HG03159 (cell line): Measurements from ENCODE around the gene CTSZ.
"Not testable (repeated sequence)": the region's sequence is repeated elsewhere in the genome, so short reads cannot be mapped to it uniquely, and the experiment has no call there.

Experiments
- ATAC-seq: cut with Tn5 transposase; IDR thresholded peaks from one replicate; pipeline ENCODE4 v1.9.1; 2021; ENCODE audit warnings: mild to moderate bottlenecking, moderate library complexity; ENCODE audit not compliant: unreplicated experiment

The CTSZ gene

GRCh38 chr20:59006864-59007664 lies at the start of gene CTSZ:
CTSZ (minus strand) TSS chr20:59007254; CDS start chr20:59007128, 126 bp downstream.
- no peak for ATAC-seq

GRCh38 chr20:59055302-59055701 lies 48.2 kb upstream of the CTSZ start:
- no peak for ATAC-seq

GRCh38 chr20:59051666-59052185 lies 44.7 kb upstream of the CTSZ start:
- no peak for ATAC-seq

DNA sequence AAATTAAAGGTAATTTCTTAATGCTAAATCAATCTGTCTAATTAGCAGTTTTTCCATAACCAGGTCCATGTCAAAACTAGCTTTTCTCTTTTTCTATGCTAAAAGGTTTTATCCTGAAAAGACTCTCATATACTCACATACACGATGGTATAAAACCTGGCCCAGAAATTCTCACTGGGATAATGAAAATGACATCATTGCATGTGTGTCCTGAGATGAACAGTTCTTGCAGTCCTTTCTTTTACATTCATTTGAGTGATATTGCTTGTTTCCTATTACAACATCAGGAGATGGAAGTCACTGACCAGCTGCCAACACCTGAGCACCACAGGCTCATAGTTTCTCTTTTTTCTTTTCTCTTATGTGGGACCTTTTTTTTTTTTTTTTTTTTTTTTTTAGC lies 43.4 kb upstream of the CTSZ start:
- ATAC-seq = no peak

GRCh38 chr20:59048681-59049030 lies 41.6 kb upstream of the CTSZ start:
- ATAC-seq = no peak

DNA sequence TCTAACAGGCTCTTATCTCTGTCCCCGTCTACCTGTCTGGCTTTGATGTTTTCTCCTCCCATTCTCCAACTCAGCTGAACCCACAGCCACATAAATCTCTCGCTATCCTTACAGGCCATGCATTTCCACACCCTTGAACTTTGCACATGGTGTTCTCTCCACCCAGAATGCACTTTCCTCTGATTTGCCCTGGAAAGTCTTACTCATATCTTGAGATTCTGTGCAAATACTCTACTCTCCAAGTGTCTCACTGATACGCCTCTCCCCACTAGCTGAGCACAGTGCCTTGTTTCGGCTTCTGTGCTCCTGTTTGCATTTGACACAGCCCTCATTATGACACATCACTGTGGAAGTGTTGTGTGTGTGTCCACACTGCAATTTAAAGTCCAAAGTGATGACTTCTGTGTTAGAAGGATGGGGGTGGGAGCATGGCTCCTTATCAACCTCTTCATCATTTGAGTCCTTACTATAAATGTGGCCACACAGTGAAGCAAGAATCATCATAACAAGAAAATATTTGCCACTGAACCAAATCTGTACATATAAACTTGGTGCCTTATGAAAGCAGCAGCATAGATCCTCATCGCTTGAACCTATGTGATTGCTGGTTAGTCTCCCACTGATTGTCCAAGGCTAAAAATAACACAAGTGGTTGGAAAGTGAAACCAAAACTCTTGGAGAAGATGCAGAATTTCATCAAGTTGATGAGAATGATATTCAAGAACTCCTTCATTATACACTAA lies 41.1 kb upstream of the CTSZ start:
- no peak for ATAC-seq

GRCh38 chr20:59046862-59047261 lies 39.8 kb upstream of the CTSZ start:
- ATAC-seq = no peak

DNA sequence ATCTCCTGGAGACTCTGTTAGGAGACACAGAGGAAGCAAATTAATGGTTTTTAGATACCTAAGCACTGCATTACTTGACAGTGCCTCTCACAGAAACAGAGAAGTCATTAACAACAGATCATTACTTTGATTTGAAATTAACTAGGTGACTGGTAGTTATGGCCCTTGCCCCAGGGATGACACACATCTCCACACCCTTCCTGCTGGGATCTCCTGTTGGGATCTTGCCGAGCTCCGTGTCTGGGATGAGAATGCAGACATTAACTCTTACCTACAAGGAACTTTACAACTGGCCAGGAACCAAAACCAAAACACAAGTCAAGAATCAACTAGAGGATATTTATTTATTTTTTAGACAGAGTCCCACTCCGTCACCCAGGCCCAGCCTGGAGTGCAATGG lies 37.7 kb upstream of the CTSZ start:
- ATAC-seq = no peak

DNA sequence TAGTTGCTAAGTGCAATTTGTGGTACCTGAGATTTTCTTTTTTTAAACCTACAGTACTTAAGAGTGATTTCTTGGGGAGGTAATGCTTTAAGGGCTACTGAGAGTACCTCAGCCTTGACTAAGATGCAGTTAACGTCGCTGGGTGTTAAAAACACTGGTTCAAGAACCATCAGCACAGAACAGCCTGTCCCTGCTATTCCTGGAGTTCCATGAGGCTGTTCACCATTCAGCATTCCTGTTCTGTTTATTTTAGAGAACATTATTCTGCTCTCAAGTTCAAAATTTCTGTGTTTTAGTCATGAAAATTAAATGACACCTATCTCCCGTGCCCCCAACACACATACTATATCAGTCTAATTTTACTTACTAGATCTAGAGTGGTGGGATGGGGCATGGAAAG lies 37.2 kb upstream of the CTSZ start:
- no peak for ATAC-seq

DNA sequence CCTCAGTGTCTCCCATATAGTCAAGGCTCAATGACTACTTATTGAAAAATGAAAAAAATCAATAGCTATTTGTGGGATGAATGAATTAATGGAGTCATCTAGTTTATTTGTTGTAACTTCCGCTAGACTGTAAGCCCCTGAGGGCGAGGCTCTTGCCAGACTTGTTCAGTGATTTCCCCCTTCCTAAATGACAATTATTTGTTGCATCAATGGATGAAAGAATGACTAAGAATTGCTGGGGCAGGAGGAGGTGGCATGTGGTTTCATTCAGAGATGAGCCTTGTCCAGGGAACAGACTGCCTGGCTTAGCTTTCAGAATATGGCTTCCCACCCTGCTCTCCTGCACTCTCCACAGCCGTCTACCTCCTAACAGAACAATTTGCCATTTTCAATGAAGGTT lies 36.6 kb upstream of the CTSZ start:
- ATAC-seq = no peak

GRCh38 chr20:59042796-59043631 lies 36.0 kb upstream of the CTSZ start:
- ATAC-seq = peak; percentile 92

DNA sequence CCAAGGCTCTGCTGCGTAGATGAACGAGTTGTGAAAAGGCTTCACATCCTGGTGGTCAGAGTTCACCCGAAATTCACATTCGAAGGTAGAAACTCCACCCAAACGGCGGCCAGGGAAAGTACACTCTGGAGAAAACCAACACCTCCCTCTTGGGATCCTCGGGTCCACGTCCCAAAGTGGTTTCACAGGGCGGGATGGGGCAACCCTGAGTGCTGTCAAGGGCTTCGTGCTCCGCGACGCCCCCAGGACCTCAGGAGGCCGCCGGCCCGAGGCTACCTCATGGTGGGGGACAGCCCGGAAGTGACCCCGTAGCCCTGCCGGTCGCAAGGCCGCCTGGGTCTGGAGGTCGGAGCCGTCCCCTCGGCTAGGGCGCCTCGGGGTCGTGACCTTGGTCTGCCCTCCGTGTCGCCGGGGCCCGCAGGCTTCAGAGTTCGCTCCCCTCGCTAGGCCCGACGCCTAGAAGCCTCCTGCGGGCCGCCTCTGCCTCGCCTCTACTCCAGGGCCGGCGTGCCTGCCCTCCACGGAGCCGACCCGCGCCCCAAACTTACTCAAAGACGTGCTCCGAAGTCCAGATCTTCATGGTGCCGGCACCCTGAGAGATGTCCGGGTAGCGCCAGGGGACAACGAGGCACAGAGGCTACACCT lies 35.2 kb upstream of the CTSZ start, which contains the start of gene PRELID3B:
PRELID3B (minus strand) TSS at position 636 of the 645 bp plus-strand sequence; CDS start at position 580, 56 bp downstream.
- ATAC-seq = peak; percentile 34

GRCh38 chr20:59041487-59041886 lies 34.4 kb upstream of the CTSZ start:
- ATAC-seq = not testable (repeated sequence)

DNA sequence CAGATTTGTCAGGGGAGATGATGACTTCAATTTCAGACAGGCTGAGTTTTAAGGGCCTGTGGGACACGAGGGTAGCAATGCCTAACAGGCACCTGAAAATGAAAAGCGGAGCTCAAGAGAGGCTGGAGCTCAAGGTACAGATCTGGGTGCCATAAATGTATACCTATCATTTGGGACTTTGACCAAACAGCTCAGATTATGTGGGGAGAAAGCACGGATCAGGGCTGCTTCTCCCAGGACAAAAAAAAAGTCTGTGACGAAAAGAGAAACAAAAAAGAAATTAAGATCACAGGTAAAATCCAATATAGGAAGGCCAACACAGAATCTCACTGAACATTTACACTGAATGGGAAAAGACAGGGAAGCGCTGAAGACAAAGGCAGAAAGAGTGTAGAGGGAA lies 33.6 kb upstream of the CTSZ start:
- ATAC-seq = no peak

DNA sequence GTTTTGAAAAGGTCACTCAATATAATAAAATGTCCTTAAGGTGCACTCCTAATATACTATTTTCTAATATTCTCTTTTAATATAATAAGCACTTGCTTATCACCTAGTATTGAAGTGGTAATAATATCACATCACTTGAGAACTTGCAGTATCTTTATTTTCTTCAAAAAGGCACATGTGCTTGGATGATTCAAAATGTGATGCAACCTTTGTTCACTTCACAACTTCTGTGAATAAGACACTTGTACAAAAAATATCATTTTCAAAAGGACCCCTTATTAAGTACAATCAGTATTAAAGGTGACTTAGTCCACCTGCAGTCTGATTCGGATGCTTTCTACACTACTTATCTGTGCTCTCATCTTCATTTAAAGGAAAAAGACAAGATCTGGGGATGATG lies 32.2 kb upstream of the CTSZ start:
- ATAC-seq = no peak

- no peak for ATAC-seq
Measured at GRCh38 chr20:59037386-59037785, 30.3 kb upstream of the CTSZ start.

DNA sequence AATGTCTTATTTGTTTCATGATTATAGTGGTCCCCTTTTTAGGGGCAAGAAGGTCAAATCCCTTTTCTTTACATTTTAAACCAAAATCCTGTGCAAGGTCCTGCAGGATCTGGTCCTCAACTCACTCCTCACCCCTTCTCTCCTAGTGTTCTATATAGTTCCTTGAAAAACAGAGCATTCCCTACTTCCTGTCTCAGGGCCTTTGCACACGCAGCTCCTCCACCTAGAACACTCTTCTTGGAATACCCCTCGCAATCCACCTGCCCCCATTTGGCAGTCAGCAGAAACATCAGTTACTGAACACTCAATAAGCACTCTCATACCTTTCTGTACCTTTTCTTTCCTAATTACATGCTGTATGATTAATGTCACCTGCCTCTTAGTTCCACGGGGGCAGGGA lies 28.3 kb upstream of the CTSZ start:
- ATAC-seq = no peak

DNA sequence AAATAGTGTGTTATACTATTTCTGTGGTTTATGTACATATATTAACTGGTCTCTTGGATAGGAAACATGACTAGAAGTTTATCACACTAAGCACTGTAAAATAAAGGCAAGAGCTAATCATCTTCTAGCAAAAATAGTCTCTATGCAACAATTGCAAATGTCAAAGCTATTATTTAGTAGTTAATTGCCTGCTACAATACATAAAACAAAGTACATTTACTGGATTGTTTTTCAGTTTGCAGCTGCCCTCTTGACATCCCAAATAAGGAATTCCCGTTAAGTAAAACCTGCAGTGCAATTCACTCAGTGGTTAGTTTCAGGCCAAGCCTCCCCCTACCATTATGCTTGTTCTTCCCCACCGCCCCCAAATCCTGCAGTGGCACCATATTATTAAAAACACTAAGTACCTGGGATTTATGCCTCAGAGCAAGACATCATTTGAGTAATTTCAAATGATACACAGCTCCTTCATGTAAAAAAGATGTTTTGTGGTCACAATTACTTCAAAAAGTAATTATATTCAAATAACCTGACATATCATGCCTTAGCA lies 26.6 kb upstream of the CTSZ start:
- no peak for ATAC-seq

GRCh38 chr20:59033093-59033492 lies 26.0 kb upstream of the CTSZ start:
- ATAC-seq = no peak

- ATAC-seq = no peak
Measured at GRCh38 chr20:59032713-59033059, 25.6 kb upstream of the CTSZ start.
